HepG2 (cell line): ENCODE measurements around the gene MIDN. TPM values are rescaled to one million over a fixed set of nuclear protein-coding genes. Genes with fewer than 3 reads are reported as not detected.
A peak's percentile ranks its signal among the peaks of the same experiment; 100 is the strongest.

ENCODE experiments used
- ARNT2 ChIP-seq: sonication (generic); formaldehyde crosslinking; IDR thresholded peaks from 2 replicates; pipeline ENCODE4 v1.8.0; 2022; ENCODE audit warnings: mild to moderate bottlenecking, low read depth, missing genetic modification reagents, moderate library complexity
- DNMT1 ChIP-seq: sonication (generic); formaldehyde crosslinking; IDR thresholded peaks from 2 replicates; pipeline ENCODE4 v1.5.1; 2020; ENCODE audit warnings: mild to moderate bottlenecking, missing genetic modification reagents
- HMGA1 ChIP-seq: sonication (generic); formaldehyde crosslinking; conservative IDR thresholded peaks from 2 replicates; pipeline ENCODE4 v1.4.0; 2020; ENCODE audit warnings: missing genetic modification reagents
- MYNN ChIP-seq: sonication (generic); formaldehyde crosslinking; IDR thresholded peaks from 2 replicates; pipeline ENCODE4 v1.4.0; 2020; ENCODE audit warnings: mild to moderate bottlenecking, low read depth, missing genetic modification reagents
- NAIF1 ChIP-seq: sonication (generic); formaldehyde crosslinking; IDR thresholded peaks from 2 replicates; pipeline ENCODE4 v1.5.0; 2020; ENCODE audit warnings: mild to moderate bottlenecking, missing genetic modification reagents, borderline replicate concordance
- POGZ ChIP-seq: sonication (generic); formaldehyde crosslinking; IDR thresholded peaks from 2 replicates; pipeline ENCODE4 v1.4.0; 2020; ENCODE audit warnings: mild to moderate bottlenecking, missing genetic modification reagents
- SAP130 ChIP-seq: IDR thresholded peaks from 2 replicates; pipeline ENCODE4 v1.6.1; 2016; ENCODE audit warnings: low read depth
- TAF1 ChIP-seq: sonication (generic); formaldehyde crosslinking; IDR thresholded peaks from 2 replicates; pipeline ENCODE4 v1.4.0; 2020; ENCODE audit warnings: missing genetic modification reagents
- THAP11 ChIP-seq: IDR thresholded peaks from 2 replicates; pipeline ENCODE4 v1.6.1; 2016; ENCODE audit warnings: missing biosample characterization, missing genetic modification reagents
- ZFAT ChIP-seq: sonication (generic); formaldehyde crosslinking; conservative IDR thresholded peaks from 2 replicates; pipeline ENCODE4 v1.8.1; 2023; ENCODE audit warnings: missing genetic modification reagents, inconsistent platforms
- ZKSCAN5 ChIP-seq: sonication (generic); formaldehyde crosslinking; IDR thresholded peaks from 2 replicates; pipeline ENCODE4 v1.5.1; 2020; ENCODE audit warnings: mild to moderate bottlenecking, missing genetic modification reagents
- ZNF496 ChIP-seq: sonication (generic); formaldehyde crosslinking; IDR thresholded peaks from 2 replicates; pipeline ENCODE4 v1.8.1; 2023; ENCODE audit warnings: mild to moderate bottlenecking, moderate library complexity, missing genetic modification reagents; ENCODE audit not compliant: insufficient replicate concordance
- ZNF672 ChIP-seq: sonication (generic); formaldehyde crosslinking; IDR thresholded peaks from 2 replicates; pipeline ENCODE4 v1.8.1; 2022; ENCODE audit warnings: missing genetic modification reagents
- ZNF749 ChIP-seq: sonication (generic); formaldehyde crosslinking; IDR thresholded peaks from 2 replicates; pipeline ENCODE4 v1.8.0; 2022; ENCODE audit warnings: mild to moderate bottlenecking, missing genetic modification reagents, moderate library complexity, borderline replicate concordance
- polyA plus RNA-seq, 8 experiments: library from polyadenylated mRNA; depleted of rRNA in 3 of 8; stranded (reverse) in 7 of 8; unstranded in 1 of 8; fragments of >200 nt; fragmentation: Illumina TruSeq in 4 of 8; extraction: Trizol in 4 of 8; gene quantifications; 2 replicates each; pipeline versions ENCODE4 v1.2.1 to v1.2.3, GENCODE V29; 2011 to 2016; ENCODE audit warnings: low read depth in 4 of 8, missing spikeins in 1 of 8, mixed read lengths in 1 of 8; ENCODE audit not compliant: insufficient read depth in 1 of 8
- total RNA-seq, 5 experiments: library from RNA; depleted of rRNA; stranded (reverse); fragments of >200 nt; fragmentation: Illumina TruSeq; extraction: Trizol; gene quantifications; 2 replicates each; pipeline ENCODE4 v1.2.3, GENCODE V29; 2016; ENCODE audit warnings: low read depth in 1 of 5
- TF ChIP-seq, protein P1 (sequence below): IDR thresholded peaks from 2 replicates; pipeline ENCODE4 v1.6.1; 2012; ENCODE audit warnings: low read length, improper control_type of control experiment
- TF ChIP-seq, protein P2 (sequence below): IDR thresholded peaks from 2 replicates; pipeline ENCODE4 v1.6.1; 2016; ENCODE audit warnings: mild to moderate bottlenecking
- TF ChIP-seq, protein P3 (sequence below): sonication (generic); formaldehyde crosslinking; IDR thresholded peaks from 2 replicates; pipeline ENCODE4 v1.4.0; 2020; ENCODE audit warnings: mild to moderate bottlenecking, missing genetic modification reagents, borderline replicate concordance
- TF ChIP-seq, protein P4 (sequence below): sonication (generic); formaldehyde crosslinking; IDR thresholded peaks from 2 replicates; pipeline ENCODE4 v1.4.0; 2020; ENCODE audit warnings: missing genetic modification reagents

MIDN gene
- total and polyA plus RNA-seq, 2 of the 13 experiments (the other 11 are each of a cell fraction or from before 2014, with no cell fraction given), result 8.4 to 18.0 TPM

DNA sequence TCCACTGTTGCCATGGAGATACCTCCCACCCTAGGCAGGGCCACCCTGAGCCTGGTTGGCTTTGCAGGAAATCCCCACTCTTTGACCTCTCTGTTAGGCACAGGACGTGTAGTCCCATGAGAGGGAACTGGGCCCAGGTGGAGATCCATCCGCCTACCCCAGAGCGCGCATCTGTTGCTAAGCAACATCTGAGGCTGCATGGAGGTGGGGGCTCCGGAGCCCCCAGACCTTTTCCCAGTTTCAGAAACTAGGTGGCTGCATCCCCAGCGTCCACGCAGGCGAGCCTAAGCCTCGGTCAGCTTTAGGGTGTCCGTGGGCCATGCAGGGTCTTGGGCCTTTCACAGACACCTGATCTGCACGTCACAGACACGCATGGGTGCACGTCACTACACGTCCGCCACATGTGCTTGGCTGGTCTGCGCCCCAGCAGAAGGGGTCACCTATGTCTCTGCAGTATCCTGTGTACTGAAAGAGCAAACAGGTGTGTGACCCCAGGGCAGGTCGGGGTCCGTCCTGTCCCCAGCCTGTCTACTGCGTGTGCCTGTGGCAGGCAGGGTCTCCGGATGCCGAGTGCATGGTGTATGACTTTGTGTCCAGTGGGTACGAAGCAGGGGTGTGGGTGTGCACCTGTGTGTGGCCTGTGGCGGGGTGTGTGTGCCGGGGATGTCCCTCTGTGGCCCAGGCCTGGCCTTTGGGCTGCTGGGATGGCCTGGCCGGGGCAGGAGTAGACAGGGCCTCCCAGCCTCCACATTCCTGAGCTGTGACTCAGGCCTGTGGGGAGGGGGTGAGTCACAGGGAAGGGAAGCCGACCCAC, 16.6 kb downstream of the MIDN start (continued):
- no peak for TF ChIP-seq ZNF496
- TF ChIP-seq ZNF749 (CRISPR knock-in tag), result no peak
- TF ChIP-seq, protein P1, sequence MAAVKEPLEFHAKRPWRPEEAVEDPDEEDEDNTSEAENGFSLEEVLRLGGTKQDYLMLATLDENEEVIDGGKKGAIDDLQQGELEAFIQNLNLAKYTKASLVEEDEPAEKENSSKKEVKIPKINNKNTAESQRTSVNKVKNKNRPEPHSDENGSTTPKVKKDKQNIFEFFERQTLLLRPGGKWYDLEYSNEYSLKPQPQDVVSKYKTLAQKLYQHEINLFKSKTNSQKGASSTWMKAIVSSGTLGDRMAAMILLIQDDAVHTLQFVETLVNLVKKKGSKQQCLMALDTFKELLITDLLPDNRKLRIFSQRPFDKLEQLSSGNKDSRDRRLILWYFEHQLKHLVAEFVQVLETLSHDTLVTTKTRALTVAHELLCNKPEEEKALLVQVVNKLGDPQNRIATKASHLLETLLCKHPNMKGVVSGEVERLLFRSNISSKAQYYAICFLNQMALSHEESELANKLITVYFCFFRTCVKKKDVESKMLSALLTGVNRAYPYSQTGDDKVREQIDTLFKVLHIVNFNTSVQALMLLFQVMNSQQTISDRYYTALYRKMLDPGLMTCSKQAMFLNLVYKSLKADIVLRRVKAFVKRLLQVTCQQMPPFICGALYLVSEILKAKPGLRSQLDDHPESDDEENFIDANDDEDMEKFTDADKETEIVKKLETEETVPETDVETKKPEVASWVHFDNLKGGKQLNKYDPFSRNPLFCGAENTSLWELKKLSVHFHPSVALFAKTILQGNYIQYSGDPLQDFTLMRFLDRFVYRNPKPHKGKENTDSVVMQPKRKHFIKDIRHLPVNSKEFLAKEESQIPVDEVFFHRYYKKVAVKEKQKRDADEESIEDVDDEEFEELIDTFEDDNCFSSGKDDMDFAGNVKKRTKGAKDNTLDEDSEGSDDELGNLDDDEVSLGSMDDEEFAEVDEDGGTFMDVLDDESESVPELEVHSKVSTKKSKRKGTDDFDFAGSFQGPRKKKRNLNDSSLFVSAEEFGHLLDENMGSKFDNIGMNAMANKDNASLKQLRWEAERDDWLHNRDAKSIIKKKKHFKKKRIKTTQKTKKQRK, result no peak
- TF ChIP-seq TAF1 (CRISPR knock-in tag), result no peak
- TF ChIP-seq, protein P2, sequence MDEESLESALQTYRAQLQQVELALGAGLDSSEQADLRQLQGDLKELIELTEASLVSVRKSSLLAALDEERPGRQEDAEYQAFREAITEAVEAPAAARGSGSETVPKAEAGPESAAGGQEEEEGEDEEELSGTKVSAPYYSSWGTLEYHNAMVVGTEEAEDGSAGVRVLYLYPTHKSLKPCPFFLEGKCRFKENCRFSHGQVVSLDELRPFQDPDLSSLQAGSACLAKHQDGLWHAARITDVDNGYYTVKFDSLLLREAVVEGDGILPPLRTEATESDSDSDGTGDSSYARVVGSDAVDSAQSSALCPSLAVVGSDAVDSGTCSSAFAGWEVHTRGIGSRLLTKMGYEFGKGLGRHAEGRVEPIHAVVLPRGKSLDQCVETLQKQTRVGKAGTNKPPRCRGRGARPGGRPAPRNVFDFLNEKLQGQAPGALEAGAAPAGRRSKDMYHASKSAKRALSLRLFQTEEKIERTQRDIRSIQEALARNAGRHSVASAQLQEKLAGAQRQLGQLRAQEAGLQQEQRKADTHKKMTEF (CRISPR knock-in tag), result peak; percentile 32; the same call in 1 of the 2 replicates
- TF ChIP-seq THAP11 (CRISPR knock-in tag), result peak; percentile 69
- 0 out of 2 replicates have a peak, but pooled peaks have one; percentile 10 for TF ChIP-seq ARNT2
- no peak for TF ChIP-seq MYNN (CRISPR knock-in tag)
- TF ChIP-seq, protein P3, sequence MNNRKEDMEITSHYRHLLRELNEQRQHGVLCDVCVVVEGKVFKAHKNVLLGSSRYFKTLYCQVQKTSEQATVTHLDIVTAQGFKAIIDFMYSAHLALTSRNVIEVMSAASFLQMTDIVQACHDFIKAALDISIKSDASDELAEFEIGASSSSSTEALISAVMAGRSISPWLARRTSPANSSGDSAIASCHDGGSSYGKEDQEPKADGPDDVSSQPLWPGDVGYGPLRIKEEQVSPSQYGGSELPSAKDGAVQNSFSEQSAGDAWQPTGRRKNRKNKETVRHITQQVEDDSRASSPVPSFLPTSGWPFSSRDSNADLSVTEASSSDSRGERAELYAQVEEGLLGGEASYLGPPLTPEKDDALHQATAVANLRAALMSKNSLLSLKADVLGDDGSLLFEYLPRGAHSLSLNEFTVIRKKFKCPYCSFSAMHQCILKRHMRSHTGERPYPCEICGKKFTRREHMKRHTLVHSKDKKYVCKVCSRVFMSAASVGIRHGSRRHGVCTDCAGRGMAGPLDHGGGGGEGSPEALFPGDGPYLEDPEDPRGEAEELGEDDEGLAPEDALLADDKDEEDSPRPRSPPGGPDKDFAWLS (CRISPR knock-in tag), result no peak
- TF ChIP-seq ZKSCAN5 (CRISPR knock-in tag), result peak; percentile 90
- no peak for TF ChIP-seq ZNF672 (CRISPR knock-in tag)
- TF ChIP-seq, protein P4, sequence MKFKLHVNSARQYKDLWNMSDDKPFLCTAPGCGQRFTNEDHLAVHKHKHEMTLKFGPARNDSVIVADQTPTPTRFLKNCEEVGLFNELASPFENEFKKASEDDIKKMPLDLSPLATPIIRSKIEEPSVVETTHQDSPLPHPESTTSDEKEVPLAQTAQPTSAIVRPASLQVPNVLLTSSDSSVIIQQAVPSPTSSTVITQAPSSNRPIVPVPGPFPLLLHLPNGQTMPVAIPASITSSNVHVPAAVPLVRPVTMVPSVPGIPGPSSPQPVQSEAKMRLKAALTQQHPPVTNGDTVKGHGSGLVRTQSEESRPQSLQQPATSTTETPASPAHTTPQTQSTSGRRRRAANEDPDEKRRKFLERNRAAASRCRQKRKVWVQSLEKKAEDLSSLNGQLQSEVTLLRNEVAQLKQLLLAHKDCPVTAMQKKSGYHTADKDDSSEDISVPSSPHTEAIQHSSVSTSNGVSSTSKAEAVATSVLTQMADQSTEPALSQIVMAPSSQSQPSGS (CRISPR knock-in tag), result peak; percentile 97
- TF ChIP-seq DNMT1 (CRISPR knock-in tag), result no peak; the same call in 1 of the 2 replicates
- TF ChIP-seq POGZ (CRISPR knock-in tag), result no peak
- peak; percentile 92 for TF ChIP-seq SAP130
- no peak for TF ChIP-seq NAIF1 (CRISPR knock-in tag)
- no peak for TF ChIP-seq HMGA1 (CRISPR knock-in tag)
- TF ChIP-seq ZFAT (CRISPR knock-in tag), result no peak
